ENCODE results near the gene TBCA. TPM values are rescaled to one million over a fixed set of nuclear protein-coding genes. Genes with fewer than 3 reads are reported as not detected.
A peak's percentile ranks its signal among the peaks of the same experiment; 100 is the strongest.

TBCA gene
- total and polyA plus RNA-seq, 11 donors, result 108 to 171 (median 132) TPM

DNA sequence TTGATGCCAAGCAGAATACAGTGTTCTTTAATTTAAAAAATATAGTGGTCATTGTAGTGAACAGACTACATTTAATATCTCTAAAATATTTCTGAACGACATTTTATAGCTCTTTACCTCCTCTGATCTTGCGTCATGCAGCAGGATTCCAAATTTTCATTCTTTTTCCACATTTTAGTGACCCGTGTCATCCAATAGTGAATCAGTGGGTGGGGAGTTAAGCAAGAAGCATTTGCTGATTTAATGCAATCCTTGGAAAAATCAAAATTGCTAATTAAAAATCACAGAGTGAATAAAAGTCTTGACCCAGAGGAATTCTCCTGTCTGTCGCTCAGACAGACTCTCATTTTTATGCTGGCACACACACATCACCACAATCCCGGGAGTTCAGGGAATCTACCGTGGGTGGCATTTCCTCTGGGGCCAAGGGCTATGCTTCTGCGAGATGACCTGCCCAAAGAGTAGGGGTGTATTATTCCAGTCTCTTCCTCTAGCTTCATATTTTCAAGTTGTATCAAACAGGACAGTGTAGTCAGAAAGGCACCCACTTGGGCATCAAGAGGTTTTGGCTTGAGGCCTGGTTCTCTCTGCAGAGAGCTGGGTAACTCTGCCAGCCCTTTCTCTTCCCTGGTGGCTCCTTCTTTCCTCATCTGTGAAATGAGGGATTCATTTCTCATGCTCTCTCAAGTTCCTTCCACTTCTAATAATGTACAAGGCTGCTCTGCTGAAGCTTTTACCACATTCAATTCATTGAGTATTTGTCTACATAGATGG lies 112.9 kb downstream of the TBCA start:
- Histone ChIP-seq H3K27me3 (peaks cover 0 to 60% (median 5%) of the 10 kb centered on the region in 9 donors), H3K27ac (no peak overlapping the region), H3K4me3 (no peak overlapping the region), H3K4me1 (no peaks in the 10 kb centered on the region), H3K9me3 (no peaks in the 10 kb centered on the region), H3K36me3 (no peaks in the 10 kb centered on the region)
- ATAC-seq (peak in 3 of 4 donors; percentile 59 to 74 (median 61)), DNase-seq (peak in 3 of 5 donors; percentile 27 to 62 (median 37))
- intact Hi-C loops (cut with DNase I), result no loop called here
- no peak for TF ChIP-seq CTCF (IDR thresholded peaks at IDR 0.05)
- TF ChIP-seq POLR2A (IDR thresholded peaks at IDR 0.05), result no peak
- WGBS, 4 donors, result 53 to 70% (median 60%) methylated on average over 7 of the region's 7 CpGs

DNA sequence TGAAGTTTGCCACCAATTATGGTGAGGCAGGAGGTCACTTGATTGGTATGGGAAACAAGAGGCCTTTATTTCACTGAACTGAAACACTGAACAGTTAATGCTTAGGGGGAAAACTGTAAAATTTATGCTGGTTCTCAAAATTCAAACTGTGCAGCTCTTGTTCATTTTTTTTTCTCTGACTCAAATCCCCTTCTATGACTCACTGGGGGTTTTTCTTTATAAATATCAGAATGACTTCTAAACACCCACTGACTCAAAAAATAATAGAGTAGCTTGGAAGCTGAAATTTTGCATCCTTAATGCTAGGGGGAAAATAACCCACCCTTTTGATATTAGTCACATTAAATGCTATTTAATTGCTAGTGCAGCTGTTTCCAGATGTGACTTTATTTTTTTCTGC lies 113.5 kb downstream of the TBCA start:
- H3K27ac ChIP-seq, result no peak overlapping the region
- no peaks in the 10 kb centered on the region for H3K36me3 ChIP-seq
- TF ChIP-seq CTCF (IDR thresholded peaks at IDR 0.05), result no peak
- TF ChIP-seq POLR2A (IDR thresholded peaks at IDR 0.05), result no peak
- ATAC-seq (no peak), DNase-seq (no peak)
- H3K9me3 ChIP-seq, result peaks cover 0 to 2% (median 0%) of the 10 kb centered on the region in 12 donors
- H3K4me1 ChIP-seq, result no peaks in the 10 kb centered on the region
- no peak overlapping the region for H3K4me3 ChIP-seq
- H3K27me3 ChIP-seq, result peaks cover 0 to 55% (median 5%) of the 10 kb centered on the region in 9 donors
- intact Hi-C loops (cut with DNase I), result no loop called here

GRCh38 chr5:77658662-77659061 lies 117.5 kb downstream of the TBCA start:
- no peak for TF ChIP-seq POLR2A (IDR thresholded peaks at IDR 0.05)
- TF ChIP-seq CTCF (IDR thresholded peaks at IDR 0.05), result no peak
- no peaks in the 10 kb centered on the region for H3K4me1 ChIP-seq
- no peak overlapping the region for H3K27ac ChIP-seq
- peaks cover 0 to 2% (median 0%) of the 10 kb centered on the region in 12 donors for H3K9me3 ChIP-seq
- peaks cover 0 to 41% (median 5%) of the 10 kb centered on the region in 9 donors for H3K27me3 ChIP-seq
- DNase-seq, result no peak
- H3K4me3 ChIP-seq, result no peak overlapping the region
- ATAC-seq, result no peak
- intact Hi-C loops (cut with DNase I), result no loop called here
- no peaks in the 10 kb centered on the region for H3K36me3 ChIP-seq

DNA sequence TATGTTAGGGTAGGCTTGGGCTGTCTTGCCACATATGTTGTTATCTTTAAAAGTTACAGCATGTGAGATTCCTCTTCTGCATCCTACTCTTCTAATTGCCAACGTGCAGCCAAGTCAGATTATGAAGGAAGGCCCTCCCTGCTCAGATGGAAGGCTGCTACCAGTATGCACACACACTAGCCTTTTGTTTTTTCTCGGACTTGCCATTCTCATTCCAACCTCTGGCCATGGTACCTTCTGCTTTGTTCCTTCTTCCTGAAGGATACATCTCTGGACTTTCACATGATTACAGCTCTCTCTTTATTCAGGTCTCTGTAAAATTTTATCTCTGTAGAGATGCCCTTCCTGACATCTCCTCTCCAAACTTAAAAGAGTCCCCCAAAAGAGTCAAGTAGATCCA lies 124.8 kb downstream of the TBCA start:
- Histone ChIP-seq H3K36me3 (no peaks in the 10 kb centered on the region), H3K27me3 (peaks cover 0 to 63% (median 25%) of the 10 kb centered on the region in 9 donors), H3K4me1 (no peaks in the 10 kb centered on the region), H3K9me3 (no peaks in the 10 kb centered on the region), H3K27ac (no peak overlapping the region), H3K4me3 (no peak overlapping the region)
- 37 to 50% (median 42%) methylated on average over 2 of the region's 2 CpGs for whole genome bisulfite sequencing, 4 donors
- intact Hi-C loops (cut with DNase I), result loop anchor here in 1 of 10 donors (5.0 kb wide), 1 partner anchor 356 kb away; no protein-coding TSS in a partner anchor
- TF ChIP-seq POLR2A (IDR thresholded peaks at IDR 0.05) (no peak), CTCF (IDR thresholded peaks at IDR 0.05) (no peak)
- no peak for ATAC-seq
- no peak for DNase-seq

Measured in heart left ventricle (tissue), 16 donors.